ENCODE measurements around the gene ZNF273. TPM values are rescaled to one million over a fixed set of nuclear protein-coding genes. Genes with fewer than 3 reads are reported as not detected.

The ZNF273 gene
- total RNA-seq, 2 experiments from 2014 or later, result 22.8 to 23.7 TPM

- POLR2A ChIA-PET, result no interaction called here
- H3K36me3 ChIP-seq (ENCODE audit: insufficient read depth, low read length), result no peaks in the 10 kb centered on the region
- no peak for DNase-seq (ENCODE audit: low spot score)
- intact Hi-C loops (cut with micrococcal nuclease; ENCODE audit: unreplicated experiment), result no loop called here
- no peaks in the 10 kb centered on the region for H3K79me2 ChIP-seq (ENCODE audit: insufficient read depth, low read depth, low read length)
- no TSS peak for BruUV-seq (replicated peaks)
- no peak for TF ChIP-seq EZH2phosphoT487 (IDR thresholded peaks at IDR 0.05; ENCODE audit: borderline replicate concordance, low read depth, low read length)
- no peak for TF ChIP-seq CTCF (conservative IDR thresholded peaks at IDR 0.05; ENCODE audit: low read length)
- H3K27ac ChIP-seq (ENCODE audit: low read depth, low read length, poor library complexity, severe bottlenecking), result no peak overlapping the region
- no peaks in the 10 kb centered on the region for H4K20me1 ChIP-seq (ENCODE audit: insufficient read depth, low read length)
- no peaks in the 10 kb centered on the region for H3K9me2 ChIP-seq (ENCODE audit: insufficient read depth, low read length)
- H3K4me1 ChIP-seq (ENCODE audit: insufficient read depth, low read length, poor library complexity, severe bottlenecking), result no peaks in the 10 kb centered on the region
- H3K9me3 ChIP-seq (ENCODE audit: low read length), result no peaks in the 10 kb centered on the region
- no peak overlapping the region for H2AFZ ChIP-seq (ENCODE audit: low read length)
- no peak overlapping the region for H3K4me2 ChIP-seq (ENCODE audit: low read length)
- CTCF ChIA-PET (ENCODE audit: unreplicated experiment), result no interaction called here
- no peak overlapping the region for H3K4me3 ChIP-seq (ENCODE audit: low read depth, low read length, poor library complexity, severe bottlenecking)
These were observed 29.6 kb upstream of the ZNF273 start for GRCh38 chr7:64873517-64873916.

- Histone ChIP-seq H3K27ac (ENCODE audit: low read depth, low read length, poor library complexity, severe bottlenecking) (no peak overlapping the region), H3K36me3 (ENCODE audit: insufficient read depth, low read length) (no peaks in the 10 kb centered on the region), H4K20me1 (ENCODE audit: insufficient read depth, low read length) (no peaks in the 10 kb centered on the region), H3K9me2 (ENCODE audit: insufficient read depth, low read length) (no peaks in the 10 kb centered on the region), H2AFZ (ENCODE audit: low read length) (no peak overlapping the region), H3K4me2 (ENCODE audit: low read length) (no peak overlapping the region), H3K4me3 (ENCODE audit: low read depth, low read length, poor library complexity, severe bottlenecking) (no peak overlapping the region), H3K9me3 (ENCODE audit: low read length) (no peaks in the 10 kb centered on the region), H3K79me2 (ENCODE audit: insufficient read depth, low read depth, low read length) (no peaks in the 10 kb centered on the region), H3K4me1 (ENCODE audit: insufficient read depth, low read length, poor library complexity, severe bottlenecking) (no peaks in the 10 kb centered on the region)
- ChIA-PET POLR2A (no interaction called here), CTCF (ENCODE audit: unreplicated experiment) (no interaction called here)
- intact Hi-C loops (cut with micrococcal nuclease; ENCODE audit: unreplicated experiment), result loop anchor here (2.0 kb wide), 1 partner anchor 21 kb away; no protein-coding TSS in a partner anchor
- no TSS peak for BruUV-seq (replicated peaks)
- no peak for DNase-seq (ENCODE audit: low spot score)
- no peak for TF ChIP-seq EZH2phosphoT487 (IDR thresholded peaks at IDR 0.05; ENCODE audit: borderline replicate concordance, low read depth, low read length)
- TF ChIP-seq CTCF (conservative IDR thresholded peaks at IDR 0.05; ENCODE audit: low read length), result no peak
These were observed 29.0 kb upstream of the ZNF273 start for GRCh38 chr7:64874114-64874513.

GRCh38 chr7:64874562-64875250, 28.4 kb upstream of the ZNF273 start:
- no TSS peak for BruUV-seq (replicated peaks)
- H3K79me2 ChIP-seq (ENCODE audit: insufficient read depth, low read depth, low read length), result no peaks in the 10 kb centered on the region
- no peaks in the 10 kb centered on the region for H3K9me3 ChIP-seq (ENCODE audit: low read length)
- no peak overlapping the region for H3K27ac ChIP-seq (ENCODE audit: low read depth, low read length, poor library complexity, severe bottlenecking)
- no peak for DNase-seq (ENCODE audit: low spot score)
- intact Hi-C loops (cut with micrococcal nuclease; ENCODE audit: unreplicated experiment), result loop anchor here (2.0 kb wide), 1 partner anchor 22 kb away; no protein-coding TSS in a partner anchor
- no peak overlapping the region for H2AFZ ChIP-seq (ENCODE audit: low read length)
- CTCF ChIA-PET (ENCODE audit: unreplicated experiment), result no interaction called here
- H3K4me1 ChIP-seq (ENCODE audit: insufficient read depth, low read length, poor library complexity, severe bottlenecking), result no peaks in the 10 kb centered on the region
- no peaks in the 10 kb centered on the region for H4K20me1 ChIP-seq (ENCODE audit: insufficient read depth, low read length)
- no peak overlapping the region for H3K4me2 ChIP-seq (ENCODE audit: low read length)
- H3K36me3 ChIP-seq (ENCODE audit: insufficient read depth, low read length), result no peaks in the 10 kb centered on the region
- POLR2A ChIA-PET, result no interaction called here
- H3K4me3 ChIP-seq (ENCODE audit: low read depth, low read length, poor library complexity, severe bottlenecking), result no peak overlapping the region
- no peaks in the 10 kb centered on the region for H3K9me2 ChIP-seq (ENCODE audit: insufficient read depth, low read length)
- TF ChIP-seq EZH2phosphoT487 (IDR thresholded peaks at IDR 0.05; ENCODE audit: borderline replicate concordance, low read depth, low read length), result no peak

Data from OCI-LY7 (cell line).